ENCODE results near the gene NUTF2.

The NUTF2 gene

DNA sequence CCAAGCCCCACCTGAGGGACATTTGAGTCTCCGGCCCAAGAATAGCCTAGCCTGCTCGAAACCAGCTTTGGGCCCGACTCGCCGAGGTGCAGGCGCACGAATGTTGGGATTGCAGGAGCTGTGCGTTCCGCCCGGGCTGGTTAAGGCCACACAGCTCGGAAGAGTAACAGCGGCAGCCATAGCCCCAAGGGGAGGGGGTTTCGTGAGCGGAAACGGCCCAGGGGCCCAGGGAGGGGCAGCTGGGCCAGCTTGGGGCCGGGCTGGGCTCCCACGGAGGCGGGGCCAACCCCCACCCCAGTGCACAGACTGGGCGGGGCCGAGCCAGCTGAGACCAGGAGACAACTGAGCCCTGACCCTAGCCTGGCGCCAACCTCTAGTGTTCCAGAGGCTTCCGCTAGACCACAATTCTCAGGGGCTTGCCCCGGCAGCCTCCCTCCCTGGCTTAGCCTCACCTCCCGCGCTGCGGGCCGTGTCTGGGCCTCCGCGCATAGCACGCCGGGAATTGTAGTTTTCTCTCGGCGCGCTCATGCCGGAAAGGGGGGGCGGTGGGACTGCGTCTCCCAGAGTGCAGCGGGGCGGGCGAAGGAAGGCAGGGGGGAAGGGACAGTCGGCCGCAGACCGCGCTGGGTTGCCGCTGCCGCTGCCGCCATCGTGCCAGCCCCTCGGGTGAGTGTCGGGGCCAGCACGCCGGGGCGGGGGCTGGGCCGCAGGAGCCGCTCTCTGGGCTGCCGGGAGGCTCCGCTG is at the start of gene NUTF2:
TSS of gene NUTF2 (plus strand) at position 614 of the 744 bp plus-strand sequence. CDS start 18,198 bp downstream, outside the sequence.
- DNase-seq, result peak; percentile 40 to 98 (median 90)

DNA sequence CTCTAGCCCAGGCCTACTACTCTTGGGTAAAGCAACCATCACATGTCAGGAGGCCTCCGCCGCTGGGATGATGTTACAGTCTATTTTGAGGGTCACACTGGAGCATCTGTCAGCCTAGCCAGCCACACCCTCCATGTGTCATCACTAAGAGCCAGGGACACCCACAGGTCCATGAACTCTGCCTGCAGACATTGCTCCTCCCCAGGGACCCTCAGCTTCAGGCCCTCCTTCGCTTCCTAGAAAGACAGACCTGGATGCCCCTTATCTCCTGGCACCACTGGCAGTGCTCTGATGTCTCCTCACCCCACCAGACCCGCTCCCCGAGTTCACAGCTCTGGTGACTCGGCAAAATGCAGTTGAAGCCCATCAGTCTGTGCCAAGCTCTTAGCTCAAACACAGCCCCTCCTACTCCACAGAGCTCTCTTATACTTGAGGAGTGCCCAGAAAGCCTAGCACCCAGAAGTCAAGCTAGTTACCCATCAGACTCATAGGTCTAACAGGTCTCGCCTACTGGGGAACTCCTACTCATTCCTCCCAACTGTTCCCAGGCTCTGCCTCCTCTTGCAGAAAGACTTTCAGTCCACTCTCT is 46.3 kb upstream of the NUTF2 start:
- DNase-seq, result no peak

DNA sequence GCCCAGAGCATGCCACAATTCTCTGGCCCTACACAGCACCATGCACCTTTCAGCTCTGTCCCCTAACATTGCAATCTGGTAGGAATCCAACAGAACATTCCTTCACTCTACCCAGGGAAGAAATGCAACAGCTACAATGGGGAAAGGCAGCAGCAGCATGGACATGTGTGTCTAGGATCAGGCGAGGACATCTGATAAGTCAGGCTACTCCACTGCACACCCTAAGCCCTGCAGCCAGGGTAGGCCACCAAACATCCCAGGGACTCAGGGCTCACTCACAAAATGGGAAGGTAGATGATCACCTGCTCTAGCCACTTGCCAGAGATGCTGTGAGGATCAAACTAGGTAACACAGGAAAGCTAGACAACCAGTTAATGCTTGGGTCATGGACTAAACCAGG is 45.5 kb upstream of the NUTF2 start:
- DNase-seq, result no peak

DNA sequence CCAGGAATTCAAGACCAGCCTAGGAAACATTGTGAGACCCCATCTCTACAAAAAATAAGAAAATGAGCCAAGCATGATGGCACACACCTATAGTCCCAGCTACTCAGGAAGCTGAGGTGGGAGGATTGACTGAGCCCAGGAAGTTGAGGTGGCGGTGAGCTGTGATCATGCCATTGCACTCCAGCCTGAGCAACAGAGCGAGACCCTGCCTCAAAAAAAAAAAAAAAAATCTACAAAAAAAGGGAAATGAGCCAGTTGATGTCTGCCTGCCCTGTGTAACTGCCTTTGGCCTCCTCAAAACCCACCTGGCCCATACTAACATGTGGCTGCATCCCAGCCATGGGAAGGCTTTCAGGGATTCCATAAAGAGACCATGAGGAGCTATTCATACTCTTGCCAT is 44.9 kb upstream of the NUTF2 start:
- DNase-seq, result no peak

DNA sequence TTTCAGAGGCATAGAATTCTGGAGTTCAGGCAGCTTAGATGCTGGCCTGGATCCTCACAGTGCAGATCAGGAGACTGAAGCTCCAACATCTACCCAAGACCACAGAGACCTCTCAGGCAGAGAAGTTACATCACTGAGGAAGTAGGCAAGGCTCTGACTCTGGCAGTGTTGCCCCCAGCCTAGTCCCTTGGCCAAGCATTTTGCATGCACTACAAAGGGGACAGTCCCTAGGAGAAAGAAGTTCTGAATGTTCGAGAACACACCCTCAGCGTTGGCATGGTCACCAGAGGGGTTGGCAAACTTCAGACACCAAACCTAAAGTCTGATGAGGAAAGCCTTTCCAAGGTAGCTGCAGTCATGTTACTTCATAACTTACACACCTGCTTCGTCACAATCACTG is 42.8 kb upstream of the NUTF2 start:
- DNase-seq, result no peak

DNA sequence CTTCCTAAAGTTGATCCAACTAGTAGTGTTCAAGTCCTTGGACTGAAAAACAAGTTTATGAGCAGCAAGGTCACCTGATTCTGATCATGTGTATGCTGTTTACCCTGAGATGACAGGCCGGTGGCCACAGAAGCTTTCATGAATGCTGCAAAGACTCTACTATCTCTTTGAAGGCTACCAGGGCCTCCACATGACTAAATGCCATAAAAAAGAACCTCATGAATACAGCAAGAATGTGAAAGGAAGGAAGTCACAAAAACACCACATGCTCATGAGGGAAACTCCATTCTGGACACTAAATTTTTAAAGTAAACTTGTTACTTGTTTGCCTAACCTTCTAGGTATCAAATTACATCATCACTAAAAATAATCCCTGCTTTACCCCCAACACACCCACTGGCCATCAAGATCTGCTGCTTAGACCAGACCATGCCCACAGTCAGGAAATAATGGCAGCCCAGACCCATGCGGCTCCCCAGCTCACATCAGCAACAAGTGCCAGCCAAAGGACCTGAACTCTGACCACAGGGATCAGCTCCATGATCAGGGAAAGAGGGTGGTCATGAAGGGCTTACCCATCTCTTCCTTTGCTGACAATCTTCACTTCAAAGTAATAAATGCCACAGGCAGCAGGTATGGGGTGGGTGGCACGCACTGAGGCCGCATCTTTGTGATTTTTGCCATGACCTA is 41.7 kb upstream of the NUTF2 start:
- DNase-seq, result no peak

DNA sequence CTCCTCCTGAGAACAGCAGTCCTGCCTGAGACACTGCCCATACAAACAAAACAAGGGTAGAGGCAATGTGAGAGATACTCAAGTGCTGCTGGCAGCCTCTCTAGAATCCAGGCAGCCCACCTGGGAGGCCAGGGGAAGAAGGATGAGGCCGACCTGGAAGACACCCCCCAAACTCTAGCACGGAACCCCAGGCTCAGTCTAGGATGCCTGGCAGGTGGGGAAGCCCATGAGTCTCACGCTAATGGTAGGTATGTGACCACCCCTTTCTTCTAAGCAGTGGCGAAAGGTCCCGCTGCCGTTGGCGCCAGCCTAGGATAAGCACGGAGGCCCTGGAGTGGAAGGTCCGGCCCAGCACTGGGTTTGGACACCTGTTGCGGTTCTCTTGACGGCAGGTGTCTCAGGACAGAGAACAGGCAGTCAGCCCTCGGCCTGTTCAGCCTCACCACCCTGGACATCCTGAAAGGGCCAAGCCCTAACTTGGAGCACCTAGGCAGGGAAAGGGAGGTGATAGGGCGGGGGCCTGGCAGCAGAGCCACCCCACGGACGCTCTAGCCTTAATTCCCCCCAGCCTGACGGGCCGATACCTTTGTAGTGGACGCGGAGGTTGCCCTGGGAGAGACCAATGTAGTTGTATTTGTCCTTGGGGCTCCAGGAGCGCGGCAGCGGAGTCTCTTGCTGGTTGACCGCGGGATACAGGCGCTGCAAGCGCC is 40.9 kb upstream of the NUTF2 start:
- peak in 7 of 56 donors; percentile 16 to 63 (median 38) for DNase-seq

DNA sequence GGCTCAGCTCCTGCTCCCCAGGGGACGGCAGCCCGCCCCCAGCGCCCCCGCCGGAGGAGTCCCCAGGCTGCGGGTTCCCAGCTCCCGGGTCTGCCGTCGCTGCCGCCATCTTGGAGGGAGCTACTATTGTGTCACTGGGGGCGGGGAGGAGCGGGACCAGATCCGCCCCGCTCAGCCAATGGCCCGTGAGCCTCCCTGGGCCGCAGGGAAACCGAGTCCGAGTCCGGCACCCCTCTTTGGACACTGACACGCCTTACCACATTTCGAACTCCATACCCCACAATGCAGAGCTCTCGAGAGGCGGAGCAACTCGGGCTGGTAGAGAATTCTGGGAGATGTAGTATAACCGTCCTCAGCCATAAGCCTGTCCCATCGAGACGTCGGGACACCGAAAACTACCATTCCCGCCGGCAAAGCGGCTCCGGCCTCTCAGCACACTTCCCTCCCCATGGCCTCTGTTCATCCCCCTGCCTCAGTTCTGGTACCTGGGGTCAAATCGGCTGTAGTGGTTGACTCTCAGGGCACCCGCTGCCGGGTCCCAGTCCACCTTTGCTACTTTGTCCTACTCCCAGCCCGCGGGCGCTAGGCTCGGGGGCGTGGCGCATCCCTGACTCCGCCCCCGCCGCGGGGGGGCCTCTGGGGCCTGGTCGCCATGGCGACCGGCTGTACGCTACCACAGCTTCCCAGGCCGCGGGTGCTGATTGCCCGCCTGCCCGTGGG is 40.1 kb upstream of the NUTF2 start, which contains the start of the genes RANBP10 and TSNAXIP1:
TSS of gene RANBP10 (minus strand) at position 133 of the 720 bp plus-strand sequence. CDS start at position 109, 24 bp downstream.
TSS of gene TSNAXIP1 (plus strand) at position 462 of the 720 bp plus-strand sequence. CDS start 261 bp downstream, outside the sequence.
- peak; percentile 81 to 100 (median 98) for DNase-seq

DNA sequence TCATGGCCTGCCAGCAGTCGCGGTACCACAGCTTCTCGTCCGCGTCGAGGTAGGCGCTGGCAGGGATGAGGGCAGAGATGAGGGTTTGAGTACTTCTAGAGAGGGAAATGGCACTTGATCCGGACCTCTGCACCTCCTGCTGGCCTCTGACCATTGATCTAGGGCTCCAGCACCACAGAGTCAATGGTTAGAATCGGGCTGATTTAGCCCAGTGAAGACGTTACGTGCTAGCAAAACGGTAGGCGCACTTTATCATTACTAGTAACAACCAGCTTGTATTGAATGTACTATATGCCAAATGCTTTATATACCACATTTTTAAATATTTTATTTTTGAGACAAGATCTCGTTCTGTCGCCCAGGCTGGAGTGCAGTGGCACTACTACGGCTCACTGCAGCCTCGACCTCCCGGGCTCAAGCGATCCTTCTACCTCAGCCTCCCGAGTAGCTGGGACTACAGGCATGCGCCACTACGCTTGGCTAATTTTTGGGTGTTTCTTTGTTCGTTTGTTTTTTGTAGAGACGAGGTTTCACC is 39.5 kb upstream of the NUTF2 start:
- no peak for DNase-seq

DNA sequence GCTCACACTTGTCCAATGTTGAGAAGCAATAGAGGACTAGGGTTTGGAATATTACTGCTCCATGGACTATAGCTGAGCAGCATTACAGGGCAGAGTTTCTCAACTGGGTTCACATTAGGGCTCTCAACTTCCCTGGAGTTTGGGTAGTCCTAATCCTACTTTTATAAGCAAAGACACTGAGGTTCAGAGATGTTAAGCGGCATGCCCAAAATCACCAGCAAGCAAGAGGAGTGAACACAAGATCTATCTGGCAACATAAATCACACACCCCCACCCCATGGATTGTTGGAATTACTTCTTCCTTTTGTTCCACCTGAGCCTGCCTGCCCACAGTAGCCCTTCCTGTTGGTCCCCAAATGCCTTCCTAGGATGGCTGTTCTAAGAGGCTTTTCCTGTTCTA is 34.8 kb upstream of the NUTF2 start:
- DNase-seq, result no peak

DNA sequence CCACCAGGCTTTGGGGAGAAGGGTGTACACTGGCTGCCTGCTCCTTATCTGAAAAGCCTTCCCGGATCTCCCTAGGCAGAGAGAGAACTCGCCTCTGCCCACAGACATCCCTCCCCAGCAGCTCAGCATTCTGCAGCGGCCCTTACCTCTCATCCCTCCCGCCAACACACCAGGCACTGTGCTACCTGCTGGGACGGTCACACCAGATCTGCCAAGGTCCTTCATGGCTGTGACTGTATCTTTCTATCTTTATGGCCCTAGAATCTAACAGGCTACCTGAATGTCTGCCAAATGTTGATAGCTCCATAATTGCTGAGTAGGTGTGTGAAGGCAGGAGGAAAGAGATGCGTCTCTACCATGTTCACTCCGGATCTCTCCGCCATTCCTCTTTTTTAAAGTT is 32.2 kb upstream of the NUTF2 start:
- DNase-seq, result no peak

DNA sequence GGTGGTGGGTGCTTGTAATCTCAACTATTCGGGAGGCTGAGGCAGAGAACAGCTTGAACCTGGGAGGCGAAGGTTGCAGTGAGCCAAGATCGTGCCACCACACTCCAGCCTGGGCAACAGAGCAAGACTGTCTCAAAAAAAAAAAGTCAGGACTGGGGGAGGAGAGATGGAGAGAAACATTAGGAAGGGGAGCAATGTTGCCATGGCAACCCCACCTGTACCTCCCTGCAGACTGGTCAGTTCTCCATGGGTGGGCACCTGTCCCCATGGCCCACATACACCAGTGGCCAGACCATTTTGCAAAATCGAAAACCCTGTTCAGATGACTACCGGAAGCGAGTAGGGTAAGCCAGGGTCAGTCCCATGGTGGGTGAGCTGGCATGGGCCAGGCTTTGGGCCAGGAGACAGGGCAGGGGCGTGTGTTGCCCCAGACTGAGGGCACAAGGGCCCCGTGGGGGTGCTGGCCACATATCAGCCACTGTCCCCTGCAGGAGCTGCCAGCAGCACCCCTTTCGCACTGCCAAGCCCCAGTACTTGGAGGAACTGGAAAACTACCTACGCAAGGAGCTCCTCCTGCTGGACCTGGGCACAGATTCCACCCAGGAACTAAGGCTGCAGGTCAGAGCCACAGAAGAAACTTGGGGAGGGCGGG is 26.0 kb upstream of the NUTF2 start:
- DNase-seq, result no peak

DNA sequence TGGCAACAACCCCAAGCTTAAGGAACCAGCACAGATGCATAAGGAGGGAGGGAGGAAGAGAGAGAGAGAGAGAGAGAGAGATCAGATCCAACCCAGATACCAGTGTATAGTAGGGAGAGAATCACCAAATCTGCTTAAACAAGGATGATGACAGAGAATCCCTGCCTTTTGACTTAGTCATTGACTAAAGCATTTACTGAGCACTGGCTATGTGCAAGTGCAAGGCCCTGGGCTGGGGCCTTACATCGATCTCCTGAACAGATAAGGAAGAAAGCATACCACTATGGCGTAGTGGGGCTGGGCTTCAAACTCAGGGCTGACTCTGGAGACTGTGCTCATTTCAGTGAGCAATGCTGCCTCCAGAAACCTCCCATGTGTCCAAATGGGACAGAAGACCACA is 24.2 kb upstream of the NUTF2 start:
- no peak for DNase-seq

DNA sequence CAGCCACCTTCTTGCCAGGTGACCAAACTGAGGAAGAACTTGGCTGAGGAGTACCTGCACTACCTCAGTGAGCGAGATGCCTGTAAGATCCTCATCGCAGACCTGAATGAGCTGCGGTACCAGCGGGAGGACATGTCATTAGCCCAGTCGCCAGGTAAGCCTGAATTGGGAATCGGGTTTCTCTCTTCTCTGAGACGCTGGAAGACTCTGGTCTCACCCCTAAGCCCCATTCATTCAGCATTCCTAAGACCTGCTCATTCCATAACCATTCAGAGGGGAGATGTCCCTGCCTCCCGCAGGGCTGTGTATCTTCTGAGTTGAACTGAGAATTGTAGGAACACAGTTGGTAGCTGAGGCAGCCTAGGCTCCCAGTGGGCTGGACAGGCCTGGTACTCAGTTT is 21.6 kb upstream of the NUTF2 start:
- DNase-seq, result no peak

DNA sequence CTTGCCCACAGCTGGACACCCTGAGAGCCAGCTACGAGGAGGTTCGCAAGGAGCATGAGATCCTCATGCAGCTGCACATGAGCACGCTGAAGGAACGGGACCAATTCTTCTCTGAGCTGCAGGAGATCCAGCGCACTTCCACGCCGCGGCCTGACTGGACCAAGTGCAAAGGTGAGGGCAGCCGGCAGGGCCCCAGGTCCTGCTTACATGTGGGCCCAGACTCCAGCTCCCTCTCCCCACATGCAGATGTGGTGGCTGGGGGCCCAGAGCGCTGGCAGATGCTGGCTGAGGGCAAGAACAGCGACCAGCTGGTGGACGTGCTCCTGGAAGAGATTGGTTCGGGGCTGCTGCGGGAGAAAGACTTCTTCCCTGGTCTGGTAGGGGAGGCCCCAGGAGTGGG is 20.8 kb upstream of the NUTF2 start:
- no peak for DNase-seq

DNA sequence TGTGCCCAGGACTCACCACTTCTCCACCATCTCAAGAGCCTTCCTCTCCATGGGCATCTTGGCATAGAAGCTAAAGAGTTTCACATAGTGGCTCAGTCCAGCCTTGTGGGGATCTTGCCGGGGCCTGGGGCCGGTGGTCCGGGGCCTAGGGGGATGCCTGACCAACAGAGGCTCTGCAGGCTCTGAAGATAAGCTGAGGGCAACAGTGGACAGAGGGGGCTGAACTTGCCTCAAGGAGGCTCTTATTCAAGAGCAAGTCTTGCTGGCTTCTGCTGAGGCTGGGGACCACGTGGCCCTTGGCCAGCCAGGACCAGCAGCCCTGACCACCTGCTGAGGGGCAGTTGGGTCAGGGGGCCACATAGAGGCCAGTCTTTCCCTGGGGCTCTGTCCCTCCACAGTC is 18.1 kb upstream of the NUTF2 start:
- no peak for DNase-seq

DNA sequence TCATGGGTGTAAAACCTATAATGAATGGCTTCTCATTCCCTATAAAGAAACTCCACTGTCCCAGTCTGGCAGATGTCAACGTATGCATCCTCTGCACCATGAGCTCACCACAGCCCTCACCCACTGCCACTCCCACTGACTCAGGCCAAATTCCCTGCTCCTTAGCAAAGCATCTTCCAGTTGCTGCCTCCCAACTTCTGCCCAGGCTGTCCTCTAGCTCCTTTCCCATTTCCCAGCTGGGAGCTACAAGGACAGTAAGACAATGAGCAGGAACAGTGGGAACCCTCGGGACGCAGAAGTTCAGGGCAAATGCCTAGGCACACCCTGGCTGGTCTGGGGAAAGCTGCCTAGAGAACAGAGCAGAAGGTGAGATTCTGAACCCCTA is 13.7 kb upstream of the NUTF2 start:
- DNase-seq, result peak in 1 of 56 donors; percentile 17

DNA sequence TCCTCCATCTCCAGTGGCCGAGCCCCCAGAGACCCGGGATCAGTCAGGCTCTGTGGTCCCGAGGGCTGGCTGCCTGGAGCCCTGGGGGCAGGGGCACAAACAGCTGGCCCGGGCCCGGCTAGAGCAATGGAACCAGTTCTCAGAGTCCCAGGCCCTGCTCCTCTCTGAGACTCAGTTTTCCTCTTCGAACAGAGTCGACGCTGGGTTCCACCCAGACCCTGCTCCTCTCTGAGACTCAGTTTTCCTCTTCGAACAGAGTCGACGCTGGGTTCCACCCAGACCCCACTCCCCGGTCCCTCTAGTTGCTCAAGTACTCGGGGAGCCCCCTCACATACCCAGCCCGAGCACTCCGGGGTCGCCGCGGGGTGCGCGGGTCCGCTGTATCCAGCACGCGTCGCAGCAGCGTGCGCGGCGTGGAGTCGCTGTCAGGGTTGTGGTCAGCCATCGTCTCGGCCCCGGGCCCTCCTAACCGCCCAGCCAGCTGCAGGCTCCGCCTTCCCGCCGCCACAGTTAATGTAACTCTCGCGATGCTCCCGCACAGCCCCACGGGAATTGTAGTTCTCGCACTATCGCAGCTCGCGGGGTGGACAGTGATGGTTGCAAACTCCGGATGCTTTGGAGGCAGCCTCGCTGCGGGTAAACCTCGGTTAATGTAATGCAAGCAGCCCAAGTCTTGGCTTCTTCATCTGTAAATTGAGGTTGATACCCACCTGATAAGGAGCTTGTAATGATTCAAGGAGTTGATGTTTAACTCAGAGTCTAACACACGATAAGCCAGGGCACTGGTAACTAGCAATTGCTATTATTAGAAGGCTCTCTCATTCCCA is 13.1 kb upstream of the NUTF2 start:
- peak; percentile 40 to 95 (median 82) for DNase-seq

DNA sequence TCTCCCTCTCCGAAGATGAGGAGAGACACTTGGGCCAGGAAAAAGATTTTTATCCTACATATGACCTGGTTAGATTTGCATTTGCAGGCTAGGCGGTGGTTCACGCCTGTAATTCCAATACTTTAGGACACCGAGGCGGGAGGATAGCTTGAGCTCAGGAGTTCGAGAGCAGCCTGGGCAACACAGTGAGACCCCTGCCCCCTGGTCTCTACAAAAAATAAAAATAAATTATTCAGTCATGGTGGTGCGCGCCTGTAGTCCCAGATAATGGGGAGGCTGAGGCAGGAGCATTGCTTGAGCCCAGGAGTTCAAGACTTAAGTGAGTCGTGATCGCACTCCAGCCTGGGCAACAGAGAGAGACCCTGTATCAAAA is 12.5 kb upstream of the NUTF2 start:
- DNase-seq, result no peak

All from amygdala (tissue), 56 donors.